K562 treated with DMSO at 1 percent for 24 hours (cell line): ENCODE results near the gene SPSB4. TPM values are rescaled to one million over a fixed set of nuclear protein-coding genes. Genes with fewer than 3 reads are reported as not detected.

Source experiments
- total RNA-seq: library from RNA; unstranded; fragments of 300-600 nt; gene quantifications from 2 replicates; pipeline ENCODE4 v1.2.3, GENCODE V29; 2022; ENCODE audit warnings: low read depth; ENCODE audit not compliant: insufficient read depth

Gene SPSB4
- total RNA-seq: not detected in 2 replicates

DNA sequence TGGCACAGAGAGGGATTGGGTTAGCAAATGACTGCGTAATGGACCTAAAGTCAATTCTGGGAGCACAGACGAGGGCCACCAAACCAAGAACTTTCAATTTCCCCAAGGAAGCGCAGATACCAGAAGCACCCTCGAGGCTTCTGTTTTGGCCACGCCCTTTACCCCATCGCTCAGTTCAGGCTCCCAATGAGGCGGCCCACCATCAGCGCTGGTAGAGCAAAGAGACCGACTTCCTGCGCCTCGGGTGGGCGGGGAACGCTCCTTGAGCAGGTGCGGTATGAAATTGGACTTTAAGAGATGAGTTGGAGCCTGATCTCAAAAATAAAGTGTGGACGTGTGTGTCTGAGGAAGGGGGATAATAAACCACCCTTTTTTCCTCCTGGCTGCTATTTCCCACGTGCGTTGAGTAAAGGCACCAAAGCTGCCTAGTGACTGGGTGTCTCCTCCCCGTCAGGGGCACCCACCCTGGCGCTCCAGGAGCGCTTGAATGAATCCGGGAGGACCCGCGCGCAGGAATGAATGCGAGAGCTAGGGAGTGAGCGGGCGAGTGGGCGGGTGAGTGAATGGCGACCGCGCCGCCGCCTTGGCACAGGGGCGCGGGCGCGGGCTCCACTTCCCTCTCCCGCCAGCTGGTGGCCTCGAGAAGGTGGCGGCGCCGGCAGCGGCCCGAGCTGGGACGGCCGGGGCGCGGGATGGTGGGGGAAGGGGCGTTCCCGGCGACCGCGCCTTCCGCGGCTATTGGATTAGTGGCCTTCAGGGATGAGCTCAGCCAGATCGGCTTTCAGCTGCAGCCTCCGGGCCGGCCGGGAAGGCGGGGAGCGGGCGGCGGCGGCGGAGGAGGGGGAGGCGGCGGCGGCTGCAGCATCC is at the start of gene SPSB4:
Gene SPSB4, plus strand, starts transcription at position 772 of the 867 bp plus-strand sequence. CDS start 14,758 bp downstream, outside the sequence.

Other genes starting within 250 kb of the SPSB4 start
- 47.8 and 55.8 TPM in 2 replicates for gene SLC25A36, start 109.5 kb upstream of the SPSB4 start, total RNA-seq
- 1.3 and 1.6 TPM in 2 replicates for gene PXYLP1, start 180.5 kb downstream of the SPSB4 start, total RNA-seq